Esophagus muscularis mucosa (tissue), 4 donors: ENCODE data around the gene ATF6.

Experiments used
- CTCF ChIP-seq, 3 experiments: fragments of 200-600 bp in 2 of 3; fragments of 450-650 bp in 1 of 3; sonication (generic) in 2 of 3; IDR thresholded peaks; one replicate each; pipeline ENCODE4 v1.5.1; 2017 to 2019; ENCODE audit warnings: antibody characterized with exemption in 3 of 3, mild to moderate bottlenecking in 2 of 3, moderate library complexity in 1 of 3
- EP300 ChIP-seq: sonication (generic); formaldehyde crosslinking; IDR thresholded peaks from one replicate; pipeline ENCODE4 v1.6.1; 2017; ENCODE audit warnings: antibody characterized with exemption
- POLR2A ChIP-seq: fragments of 450-650 bp; IDR thresholded peaks from one replicate; pipeline ENCODE4 v1.6.1; 2017; ENCODE audit warnings: antibody characterized with exemption, moderate library complexity, mild to moderate bottlenecking, low read depth
- POLR2AphosphoS5 ChIP-seq, 2 donors: sonication (generic); formaldehyde crosslinking; IDR thresholded peaks; one replicate each; pipeline ENCODE4 v1.6.1; 2017; ENCODE audit warnings: antibody characterized with exemption in 2 of 2

- TF ChIP-seq POLR2A (no peak), CTCF (IDR thresholded peaks at IDR 0.05) (no peak), EP300 (no peak), POLR2AphosphoS5 (IDR thresholded peaks at IDR 0.05) (no peak)
Measured at GRCh38 chr1:161944381-161944780, 178.3 kb downstream of the ATF6 start.
